Measurements from ENCODE around the gene TPSG1.

The TPSG1 gene

GRCh38 chr16:1177053-1177452 lies 48.0 kb downstream of the TPSG1 start:
- DNase-seq (ENCODE audit: low read depth, low spot score) = no peak

- no peak for DNase-seq (ENCODE audit: low read depth, low spot score)
These were observed 48.7 kb downstream of the TPSG1 start for GRCh38 chr16:1176280-1176897.

GRCh38 chr16:1175566-1176279 lies 49.3 kb downstream of the TPSG1 start:
- DNase-seq (ENCODE audit: low read depth, low spot score) = no peak

GRCh38 chr16:1174477-1175357 lies 50.4 kb downstream of the TPSG1 start:
- peak; percentile 35 for DNase-seq (ENCODE audit: low read depth, low spot score)

GRCh38 chr16:1173788-1174451 lies 51.1 kb downstream of the TPSG1 start:
- DNase-seq (ENCODE audit: low read depth, low spot score) = no peak

- no peak for DNase-seq (ENCODE audit: low read depth, low spot score)
These were observed 52.4 kb downstream of the TPSG1 start for GRCh38 chr16:1172651-1173050.

GRCh38 chr16:1171854-1172428 lies 53.1 kb downstream of the TPSG1 start:
- DNase-seq (ENCODE audit: low read depth, low spot score) = no peak

Data from smooth muscle cell of the brain vasculature (primary cell).